DOHH2 (cell line): ENCODE measurements around the gene ZNF512.

Experiments used
- H3F3A ChIP-seq: fragments of 200-600 bp; sonication (generic), shearing (Covaris generic); 2 replicates; pipeline ENCODE4 v1.6.0; 2016; ENCODE audit warnings: antibody characterized with exemption, mild to moderate bottlenecking; ENCODE audit not compliant: control insufficient read depth, insufficient read depth
- H3K27ac ChIP-seq: fragments of 200-600 bp; sonication (generic); 2 replicates; pipeline ENCODE4 v1.5.1; 2014; ENCODE audit warnings: low read depth, mild to moderate bottlenecking, low read length, moderate library complexity
- H3K27me3 ChIP-seq: fragments of 200-600 bp; sonication (generic); 2 replicates; pipeline ENCODE4 v1.6.1; 2014; ENCODE audit warnings: mild to moderate bottlenecking, low read length, mixed read lengths; ENCODE audit not compliant: control insufficient read depth
- H3K36me3 ChIP-seq: fragments of 200-600 bp; sonication (generic); 2 replicates; pipeline ENCODE4 v1.6.1; 2014; ENCODE audit warnings: mild to moderate bottlenecking, low read length, moderate library complexity, mixed read lengths; ENCODE audit not compliant: control insufficient read depth
- H3K4me1 ChIP-seq: fragments of 200-600 bp; sonication (generic); 2 replicates; pipeline ENCODE4 v1.6.1; 2014; ENCODE audit warnings: mild to moderate bottlenecking, low read length, mixed read lengths; ENCODE audit not compliant: control insufficient read depth
- H3K4me2 ChIP-seq: fragments of 200-600 bp; sonication (generic); 2 replicates; pipeline ENCODE4 v1.6.0; 2014; ENCODE audit warnings: mild to moderate bottlenecking, low read length, moderate library complexity
- H3K4me3 ChIP-seq: fragments of 200-600 bp; sonication (generic); 2 replicates; pipeline ENCODE4 v1.5.1; 2014; ENCODE audit warnings: mild to moderate bottlenecking, low read length, mixed read lengths
- H3K79me2 ChIP-seq: fragments of 200-600 bp; sonication (generic); 2 replicates; pipeline ENCODE4 v1.6.1; 2014; ENCODE audit warnings: mild to moderate bottlenecking, low read length, mixed read lengths; ENCODE audit not compliant: control insufficient read depth
- H3K9me2 ChIP-seq: fragments of 200-600 bp; sonication (generic); replicated peaks from 2 replicates; pipeline ENCODE4 v1.6.1; 2014; ENCODE audit warnings: mild to moderate bottlenecking, low read length, mixed read lengths; ENCODE audit not compliant: control insufficient read depth
- H3K9me3 ChIP-seq: fragments of 200-600 bp; sonication (generic); 2 replicates; pipeline ENCODE4 v1.6.1; 2014; ENCODE audit warnings: antibody characterized with exemption, low read length, mixed read lengths; ENCODE audit not compliant: control insufficient read depth, insufficient read depth
- H4K20me1 ChIP-seq: fragments of 200-600 bp; sonication (generic); 2 replicates; pipeline ENCODE4 v1.6.0; 2014; ENCODE audit warnings: low read depth, mild to moderate bottlenecking, antibody characterized with exemption, low read length, moderate library complexity; ENCODE audit not compliant: control insufficient read depth, insufficient read depth
- CTCF ChIP-seq: fragments of 200-600 bp; sonication (generic); IDR thresholded peaks from one replicate; pipeline ENCODE4 v1.5.1; 2014; ENCODE audit warnings: antibody characterized with exemption, mild to moderate bottlenecking, low read depth, low read length; ENCODE audit not compliant: poor library complexity, severe bottlenecking
- EZH2phosphoT487 ChIP-seq: fragments of 200-600 bp; sonication (generic); IDR thresholded peaks from 2 replicates; pipeline ENCODE4 v1.6.1; 2017; ENCODE audit warnings: borderline replicate concordance, mild to moderate bottlenecking, antibody characterized with exemption, low read length, moderate library complexity, mixed read lengths

ZNF512 gene

GRCh38 chr2:27596627-27597026, 13.8 kb downstream of the ZNF512 start:
- Histone ChIP-seq H3K27ac (no peak overlapping the region), H3K27me3 (no peaks in the 10 kb centered on the region), H4K20me1 (peaks cover 3% of the 10 kb centered on the region; the same call in 1 of the 2 replicates), H3K9me2 (no peaks in the 10 kb centered on the region), H3K4me2 (no peak overlapping the region), H3K4me3 (no peak overlapping the region), H3F3A (no peaks in the 10 kb centered on the region), H3K9me3 (peaks cover 7% of the 10 kb centered on the region; the same call in 1 of the 2 replicates), H3K4me1 (0 out of 2 replicates have a peak, but pooled peaks cover 3% of the 10 kb centered on the region), H3K36me3 (peaks cover 60% of the 10 kb centered on the region), H3K79me2 (peaks cover 93% of the 10 kb centered on the region)
- no peak for TF ChIP-seq CTCF
- no peak for TF ChIP-seq EZH2phosphoT487

- Histone ChIP-seq H3K4me1 (no peaks in the 10 kb centered on the region), H3K36me3 (peaks cover 68% of the 10 kb centered on the region), H3F3A (no peaks in the 10 kb centered on the region), H3K9me2 (no peaks in the 10 kb centered on the region), H3K27me3 (no peaks in the 10 kb centered on the region), H4K20me1 (no peaks in the 10 kb centered on the region), H3K4me3 (no peak overlapping the region), H3K27ac (no peak overlapping the region), H3K9me3 (no peaks in the 10 kb centered on the region), H3K79me2 (peaks cover 4% of the 10 kb centered on the region), H3K4me2 (no peak overlapping the region)
- no peak for TF ChIP-seq CTCF
- no peak for TF ChIP-seq EZH2phosphoT487
These were observed 23.8 kb downstream of the ZNF512 start for GRCh38 chr2:27606611-27607010.

GRCh38 chr2:27613985-27614384, 31.1 kb downstream of the ZNF512 start:
- no peak overlapping the region for H3K27ac ChIP-seq
- TF ChIP-seq CTCF (no peak), EZH2phosphoT487 (no peak)
- H3K9me3 ChIP-seq, result no peaks in the 10 kb centered on the region
- H3K4me1 ChIP-seq, result no peaks in the 10 kb centered on the region
- H3K4me3 ChIP-seq, result no peak overlapping the region
- H3K4me2 ChIP-seq, result no peak overlapping the region
- no peaks in the 10 kb centered on the region for H3F3A ChIP-seq
- no peaks in the 10 kb centered on the region for H3K27me3 ChIP-seq
- peaks cover 61% of the 10 kb centered on the region for H3K36me3 ChIP-seq
- no peaks in the 10 kb centered on the region for H3K9me2 ChIP-seq
- peaks cover 4% of the 10 kb centered on the region for H3K79me2 ChIP-seq
- H4K20me1 ChIP-seq, result no peaks in the 10 kb centered on the region

GRCh38 chr2:27615316-27615715, 32.5 kb downstream of the ZNF512 start:
- H3K4me2 ChIP-seq, result no peak overlapping the region
- no peak for TF ChIP-seq EZH2phosphoT487
- no peak for TF ChIP-seq CTCF
- H3K4me1 ChIP-seq, result no peaks in the 10 kb centered on the region
- H3K79me2 ChIP-seq, result peaks cover 4% of the 10 kb centered on the region
- no peaks in the 10 kb centered on the region for H3F3A ChIP-seq
- no peak overlapping the region for H3K4me3 ChIP-seq
- no peak overlapping the region for H3K27ac ChIP-seq
- no peaks in the 10 kb centered on the region for H3K9me3 ChIP-seq
- H3K36me3 ChIP-seq, result peaks cover 64% of the 10 kb centered on the region
- no peaks in the 10 kb centered on the region for H3K9me2 ChIP-seq
- no peaks in the 10 kb centered on the region for H3K27me3 ChIP-seq
- no peaks in the 10 kb centered on the region for H4K20me1 ChIP-seq
